Panc1 (cell line): ENCODE data around the gene SUPT3H.

Experiments
- CTCF ChIP-seq: fragments of 450-650 bp; IDR thresholded peaks from 2 replicates; pipeline ENCODE4 v1.5.1; 2017; ENCODE audit warnings: mild to moderate bottlenecking
- POLR2AphosphoS5 ChIP-seq: IDR thresholded peaks from 2 replicates; pipeline ENCODE4 v1.6.1; 2012; ENCODE audit warnings: mild to moderate bottlenecking, low read depth, low read length, moderate library complexity
- REST ChIP-seq, 2 experiments: IDR thresholded peaks; 2 replicates each; pipeline ENCODE4 v1.6.1; 2011 to 2012; ENCODE audit warnings: low read depth in 2 of 2, control low read depth in 1 of 2, low read length in 1 of 2, mild to moderate bottlenecking in 1 of 2, moderate library complexity in 1 of 2; ENCODE audit not compliant: insufficient read depth in 1 of 2
- SIN3A ChIP-seq: IDR thresholded peaks from 2 replicates; pipeline ENCODE4 v1.6.1; 2012; ENCODE audit warnings: low read depth, mild to moderate bottlenecking, low read length, moderate library complexity, borderline replicate concordance; ENCODE audit not compliant: insufficient read depth
- TCF7L2 ChIP-seq: IDR thresholded peaks from 2 replicates; pipeline ENCODE4 v1.6.1; 2011; ENCODE audit warnings: mild to moderate bottlenecking, low read depth, low read length, inconsistent platforms

GRCh38 chr6:45191414-45191813, 186.3 kb downstream of the SUPT3H start:
- TF ChIP-seq POLR2AphosphoS5 = no peak
- no peak for TF ChIP-seq CTCF
- no peak for TF ChIP-seq REST (IDR thresholded peaks at IDR 0.05; ENCODE audit: insufficient read depth in 1 of 2, low read depth in 2 of 2, low read length in 1 of 2)
- no peak for TF ChIP-seq SIN3A
- no peak for TF ChIP-seq TCF7L2
